Measurements from ENCODE around the gene CLRN1. TPM values are rescaled to one million over a fixed set of nuclear protein-coding genes. Genes with fewer than 3 reads are reported as not detected.

Gene CLRN1
- total RNA-seq, 4 donors from 2014 or later = not detected

DNA sequence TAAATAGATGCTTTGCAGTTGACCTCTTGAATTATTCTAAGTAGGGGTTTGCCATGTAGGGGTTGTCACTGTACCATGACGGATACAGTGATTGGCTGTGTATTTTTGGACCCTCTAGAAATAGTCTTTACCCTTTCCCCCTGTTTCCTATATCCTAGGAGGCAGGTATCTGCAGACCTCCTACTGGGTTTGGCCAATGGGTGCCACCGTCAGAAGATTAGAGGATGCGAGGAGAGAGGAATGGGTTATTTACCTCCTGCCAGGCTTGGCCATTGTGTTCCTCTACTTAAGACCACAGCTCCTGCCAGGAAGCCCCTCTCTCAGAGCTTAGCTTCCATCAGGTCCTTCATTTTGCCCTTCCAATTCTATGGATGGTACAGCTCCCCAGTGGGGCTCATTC is 40.2 kb upstream of the CLRN1 start:
- intact Hi-C loops (cut with DNase I) = no loop called here
- Histone ChIP-seq H3K27ac (no peak overlapping the region), H3K9me3 (no peaks in the 10 kb centered on the region), H3K27me3 (no peaks in the 10 kb centered on the region), H3K4me3 (replicated peaks in 1 of 3) (no peak overlapping the region), H3K36me3 (no peaks in the 10 kb centered on the region), H3K4me1 (no peaks in the 10 kb centered on the region)
- DNase-seq = no peak
- 82 to 92% methylated on average over 3 of the region's 3 CpGs for WGBS, 2 donors
- TF ChIP-seq, protein P1, sequence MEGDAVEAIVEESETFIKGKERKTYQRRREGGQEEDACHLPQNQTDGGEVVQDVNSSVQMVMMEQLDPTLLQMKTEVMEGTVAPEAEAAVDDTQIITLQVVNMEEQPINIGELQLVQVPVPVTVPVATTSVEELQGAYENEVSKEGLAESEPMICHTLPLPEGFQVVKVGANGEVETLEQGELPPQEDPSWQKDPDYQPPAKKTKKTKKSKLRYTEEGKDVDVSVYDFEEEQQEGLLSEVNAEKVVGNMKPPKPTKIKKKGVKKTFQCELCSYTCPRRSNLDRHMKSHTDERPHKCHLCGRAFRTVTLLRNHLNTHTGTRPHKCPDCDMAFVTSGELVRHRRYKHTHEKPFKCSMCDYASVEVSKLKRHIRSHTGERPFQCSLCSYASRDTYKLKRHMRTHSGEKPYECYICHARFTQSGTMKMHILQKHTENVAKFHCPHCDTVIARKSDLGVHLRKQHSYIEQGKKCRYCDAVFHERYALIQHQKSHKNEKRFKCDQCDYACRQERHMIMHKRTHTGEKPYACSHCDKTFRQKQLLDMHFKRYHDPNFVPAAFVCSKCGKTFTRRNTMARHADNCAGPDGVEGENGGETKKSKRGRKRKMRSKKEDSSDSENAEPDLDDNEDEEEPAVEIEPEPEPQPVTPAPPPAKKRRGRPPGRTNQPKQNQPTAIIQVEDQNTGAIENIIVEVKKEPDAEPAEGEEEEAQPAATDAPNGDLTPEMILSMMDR (IDR thresholded peaks at IDR 0.05) = no peak
- TF ChIP-seq POLR2A (IDR thresholded peaks at IDR 0.05) = no peak

DNA sequence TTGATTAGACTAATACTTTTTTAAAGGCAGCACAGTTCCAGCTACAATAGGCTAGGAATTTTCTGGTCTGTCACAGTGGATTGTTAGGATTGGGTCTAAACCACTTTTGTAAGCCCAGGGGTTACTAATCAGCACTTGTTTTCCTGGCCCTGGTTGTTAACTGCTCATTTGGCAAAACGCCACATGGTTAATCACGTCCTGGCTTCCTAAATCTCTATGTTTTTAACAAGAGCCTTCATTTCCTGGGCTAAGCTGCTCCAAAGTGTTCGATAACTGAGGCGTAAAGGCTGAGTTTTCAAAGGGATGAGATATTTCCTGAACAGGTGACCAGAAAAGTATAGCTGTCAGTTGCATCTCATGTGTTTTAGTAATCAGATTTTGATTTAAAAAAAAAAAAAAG is 38.9 kb upstream of the CLRN1 start:
- Histone ChIP-seq H3K36me3 (no peaks in the 10 kb centered on the region), H3K4me1 (no peaks in the 10 kb centered on the region), H3K27me3 (no peaks in the 10 kb centered on the region), H3K4me3 (replicated peaks in 1 of 3) (no peak overlapping the region), H3K9me3 (no peaks in the 10 kb centered on the region), H3K27ac (no peak overlapping the region)
- 21% methylated on average over 4 of the region's 4 CpGs for WGBS, 2 donors
- peak in 1 of 2 donors; percentile 6 for DNase-seq
- intact Hi-C loops (cut with DNase I) = no loop called here
- TF ChIP-seq, protein P1 (IDR thresholded peaks at IDR 0.05) = no peak
- TF ChIP-seq POLR2A (IDR thresholded peaks at IDR 0.05) = no peak

DNA sequence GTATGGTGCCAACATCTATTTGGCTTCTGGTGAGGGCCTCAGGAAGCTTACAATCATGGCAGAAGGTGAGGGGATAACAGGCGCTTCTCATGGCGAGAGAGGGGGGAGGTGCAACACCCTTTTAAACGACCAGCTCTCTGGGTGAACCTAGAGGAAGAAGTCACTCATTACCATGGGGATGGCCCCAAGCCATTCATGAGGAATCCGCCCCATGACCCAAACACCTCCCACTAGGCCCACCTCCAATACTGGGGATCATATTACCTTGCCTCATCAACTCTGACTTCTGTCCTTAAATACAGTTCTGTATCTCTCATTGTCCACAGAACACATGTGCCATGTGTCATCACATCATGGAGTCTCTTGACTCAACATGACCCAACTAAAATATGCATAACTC is 37.5 kb upstream of the CLRN1 start:
- Histone ChIP-seq H3K27ac (no peak overlapping the region), H3K27me3 (no peaks in the 10 kb centered on the region), H3K9me3 (no peaks in the 10 kb centered on the region), H3K36me3 (no peaks in the 10 kb centered on the region), H3K4me3 (replicated peaks in 1 of 3) (no peak overlapping the region), H3K4me1 (no peaks in the 10 kb centered on the region)
- TF ChIP-seq POLR2A (IDR thresholded peaks at IDR 0.05) = no peak
- TF ChIP-seq, protein P1 (IDR thresholded peaks at IDR 0.05) = no peak
- WGBS, 2 donors = 78 to 88% methylated on average over 4 of the region's 4 CpGs
- DNase-seq = no peak
- intact Hi-C loops (cut with DNase I) = no loop called here

- Histone ChIP-seq H3K36me3 (no peaks in the 10 kb centered on the region), H3K4me1 (no peaks in the 10 kb centered on the region), H3K27me3 (no peaks in the 10 kb centered on the region), H3K4me3 (replicated peaks in 1 of 3) (no peak overlapping the region), H3K27ac (no peak overlapping the region), H3K9me3 (no peaks in the 10 kb centered on the region)
- intact Hi-C loops (cut with DNase I) = no loop called here
- no peak for TF ChIP-seq POLR2A (IDR thresholded peaks at IDR 0.05)
- TF ChIP-seq, protein P1 (IDR thresholded peaks at IDR 0.05) = no peak
- WGBS, 2 donors = 70 to 95% methylated on average over 5 of the region's 5 CpGs
- DNase-seq = no peak
Observed at GRCh38 chr3:151009430-151009829, 36.9 kb upstream of the CLRN1 start.

DNA sequence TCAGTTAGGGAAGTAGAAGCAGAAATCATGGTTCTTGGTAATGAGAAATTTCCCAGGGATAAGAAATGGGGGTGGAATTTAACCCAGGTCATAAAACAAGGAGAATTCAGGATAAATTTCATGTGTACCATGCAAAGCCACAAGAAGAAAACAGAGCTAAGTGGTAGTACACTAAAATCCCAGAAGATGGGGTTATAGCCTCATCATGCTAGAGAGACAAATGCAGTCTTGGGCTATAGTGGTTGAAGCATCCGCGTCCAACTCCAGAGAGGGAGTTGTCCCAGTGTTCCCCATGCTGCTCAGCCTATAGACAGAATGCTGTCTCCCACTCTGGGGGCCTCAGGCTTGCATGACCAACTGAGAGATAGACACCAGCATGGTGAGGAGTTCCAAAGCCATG is 36.2 kb upstream of the CLRN1 start:
- 52 to 54% methylated on average over 2 of the region's 2 CpGs for WGBS, 2 donors
- Histone ChIP-seq H3K27me3 (no peaks in the 10 kb centered on the region), H3K36me3 (no peaks in the 10 kb centered on the region), H3K27ac (no peak overlapping the region), H3K9me3 (no peaks in the 10 kb centered on the region), H3K4me1 (no peaks in the 10 kb centered on the region), H3K4me3 (replicated peaks in 1 of 3) (no peak overlapping the region)
- TF ChIP-seq POLR2A (IDR thresholded peaks at IDR 0.05) = no peak
- TF ChIP-seq, protein P1 (IDR thresholded peaks at IDR 0.05) = no peak
- no peak for DNase-seq
- intact Hi-C loops (cut with DNase I) = no loop called here

Measured in thyroid gland (tissue), 4 donors.